NCI-H748 treated with DMSO at 0.1 percent for 48 hours (cell line): ENCODE data around the gene B3GALT5.
"Not testable (repeated sequence)": the region's sequence is repeated elsewhere in the genome, so short reads cannot be mapped to it uniquely, and the experiment has no call there.

Experiments used
- DNase-seq: peaks from one replicate; lab custom pipeline; 2025; lab: John Stamatoyannopoulos, UW

The B3GALT5 gene, protein sequence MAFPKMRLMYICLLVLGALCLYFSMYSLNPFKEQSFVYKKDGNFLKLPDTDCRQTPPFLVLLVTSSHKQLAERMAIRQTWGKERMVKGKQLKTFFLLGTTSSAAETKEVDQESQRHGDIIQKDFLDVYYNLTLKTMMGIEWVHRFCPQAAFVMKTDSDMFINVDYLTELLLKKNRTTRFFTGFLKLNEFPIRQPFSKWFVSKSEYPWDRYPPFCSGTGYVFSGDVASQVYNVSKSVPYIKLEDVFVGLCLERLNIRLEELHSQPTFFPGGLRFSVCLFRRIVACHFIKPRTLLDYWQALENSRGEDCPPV

DNA sequence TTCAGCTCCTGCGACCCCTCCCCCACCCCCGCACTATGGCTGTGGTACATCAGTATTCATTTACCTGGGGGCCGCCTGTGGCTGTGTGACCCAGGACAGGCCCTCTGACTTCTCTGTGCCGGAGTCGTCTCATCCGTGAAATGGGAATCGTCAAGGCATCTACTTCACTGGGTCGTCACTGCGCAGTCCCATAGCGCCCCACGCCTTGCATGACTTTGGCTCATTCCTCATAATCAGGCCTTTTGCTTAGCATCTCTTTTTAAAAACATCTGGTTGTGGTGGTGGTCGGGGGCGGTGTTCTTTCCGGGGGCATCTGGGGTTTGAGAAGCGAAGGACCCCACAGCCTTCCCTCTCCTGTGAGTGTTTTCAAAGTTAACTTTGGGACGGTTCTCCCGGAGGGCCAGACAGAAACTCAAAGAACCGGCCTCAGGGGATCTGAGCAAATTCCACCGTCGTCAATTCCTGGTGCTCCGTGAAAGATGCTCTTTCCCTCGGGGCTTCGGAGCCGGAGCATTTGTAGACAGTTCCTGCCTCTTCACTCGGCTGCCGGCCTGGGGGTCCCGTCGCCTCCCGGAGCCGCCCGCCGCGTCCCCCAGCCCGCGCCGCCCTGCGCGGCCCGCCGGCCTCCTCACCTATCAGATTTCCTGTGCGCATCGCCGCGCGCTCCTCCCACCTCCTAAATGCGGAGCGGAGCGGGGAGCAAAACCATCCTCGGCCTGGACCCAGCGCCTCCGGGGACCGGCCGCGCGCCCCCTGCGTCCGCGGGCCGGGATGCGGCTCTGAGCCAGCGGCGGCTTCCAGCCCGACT lies at the start of gene B3GALT5:
Gene B3GALT5 (plus strand): TSS at position 708 of the 808 bp plus-strand sequence. CDS start 47,620 bp downstream, outside the sequence.
- DNase-seq = no peak

DNA sequence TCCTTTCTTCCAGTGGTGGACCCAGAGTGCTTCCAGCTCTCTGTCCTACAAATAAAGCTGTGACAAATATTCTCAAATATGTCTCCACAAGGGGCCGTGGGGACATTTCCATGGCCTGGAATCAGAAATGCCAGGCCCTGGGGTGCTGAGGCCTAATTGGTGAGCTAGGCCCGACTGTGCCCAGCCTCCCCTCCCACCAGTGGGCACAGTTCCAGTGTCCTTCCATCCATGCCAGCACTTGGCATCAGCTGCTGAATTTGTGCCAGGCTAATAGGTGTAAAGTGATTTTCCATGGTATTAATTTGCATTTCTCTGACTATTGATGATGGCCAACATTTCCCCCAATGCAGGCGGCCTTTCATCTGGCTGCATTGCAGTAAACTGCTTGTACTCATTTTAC lies 48.5 kb upstream of the B3GALT5 start:
- DNase-seq = no peak

DNA sequence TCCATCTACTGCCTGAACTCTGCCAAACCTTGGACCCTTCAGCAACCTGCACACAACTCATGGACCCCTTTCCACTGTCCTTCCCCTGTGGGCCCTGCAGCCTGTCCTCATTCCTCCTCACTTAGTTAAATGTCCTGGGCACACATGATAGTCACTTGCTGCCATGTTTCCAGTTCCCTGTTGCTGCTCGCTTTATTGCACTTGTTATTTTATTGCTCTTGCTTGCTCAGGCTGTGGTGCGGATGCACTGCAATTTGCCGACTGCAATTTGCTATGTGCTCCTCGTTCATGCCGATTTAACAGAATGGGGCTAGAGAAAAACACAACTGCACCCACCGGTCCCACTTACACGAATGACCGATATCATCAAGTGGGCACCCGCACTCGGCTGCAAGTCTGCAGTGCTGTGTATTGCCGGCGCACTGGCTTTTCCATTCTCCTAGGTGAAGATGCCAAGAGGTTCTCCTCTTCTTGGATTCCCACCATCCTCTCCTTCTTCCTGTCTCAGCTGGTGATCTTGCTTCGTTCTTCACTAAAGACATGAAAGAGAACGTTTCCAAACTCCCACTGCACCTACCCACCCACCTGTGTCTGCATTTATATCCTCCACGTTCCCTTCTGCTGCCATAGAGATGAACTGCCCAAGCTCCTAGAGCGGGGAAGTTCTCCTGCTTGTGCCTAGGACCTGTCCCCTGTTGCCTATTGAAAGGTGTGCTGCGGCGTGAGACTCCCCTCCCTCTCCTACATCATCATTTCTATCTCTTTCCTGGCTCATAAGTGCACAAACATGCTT lies 45.4 kb upstream of the B3GALT5 start:
- DNase-seq = no peak

DNA sequence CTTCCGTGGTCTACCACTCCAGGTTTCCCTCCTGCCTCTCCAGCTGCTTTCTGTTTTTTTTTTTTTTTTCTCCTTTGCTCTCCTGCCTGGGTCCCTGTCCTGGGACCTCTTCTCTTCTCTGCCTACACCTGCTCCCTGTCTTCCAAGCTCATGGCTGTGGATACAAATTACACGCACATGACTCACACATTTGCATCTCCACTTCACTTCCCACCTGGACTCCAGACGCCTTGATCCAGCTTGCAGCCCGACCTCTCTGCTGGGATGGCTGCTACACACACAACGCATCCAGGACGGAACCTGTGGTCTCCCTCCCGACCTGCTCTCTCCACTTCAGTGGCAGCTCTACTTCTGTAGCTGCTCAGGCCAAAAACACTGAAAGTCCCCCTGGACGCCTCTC lies 44.4 kb upstream of the B3GALT5 start:
- no peak for DNase-seq

DNA sequence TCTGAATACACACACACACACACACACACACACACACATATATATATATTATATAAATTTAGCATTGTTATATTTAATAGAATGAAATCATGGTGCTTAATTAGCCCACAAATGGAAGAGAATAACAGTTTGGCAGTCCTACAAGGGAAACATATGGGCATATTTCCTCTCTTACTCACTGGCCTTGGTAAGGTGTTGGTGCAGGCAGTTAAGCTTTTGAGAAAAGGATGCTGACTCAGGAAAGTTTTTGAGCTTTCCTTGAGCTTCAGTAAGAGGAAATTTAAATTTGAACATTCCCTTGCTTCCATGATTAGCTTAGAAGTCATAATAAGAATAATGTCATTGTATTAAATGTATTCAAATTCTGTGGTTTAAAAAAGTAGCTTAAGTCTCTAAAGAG lies 37.0 kb upstream of the B3GALT5 start:
- DNase-seq = no peak

DNA sequence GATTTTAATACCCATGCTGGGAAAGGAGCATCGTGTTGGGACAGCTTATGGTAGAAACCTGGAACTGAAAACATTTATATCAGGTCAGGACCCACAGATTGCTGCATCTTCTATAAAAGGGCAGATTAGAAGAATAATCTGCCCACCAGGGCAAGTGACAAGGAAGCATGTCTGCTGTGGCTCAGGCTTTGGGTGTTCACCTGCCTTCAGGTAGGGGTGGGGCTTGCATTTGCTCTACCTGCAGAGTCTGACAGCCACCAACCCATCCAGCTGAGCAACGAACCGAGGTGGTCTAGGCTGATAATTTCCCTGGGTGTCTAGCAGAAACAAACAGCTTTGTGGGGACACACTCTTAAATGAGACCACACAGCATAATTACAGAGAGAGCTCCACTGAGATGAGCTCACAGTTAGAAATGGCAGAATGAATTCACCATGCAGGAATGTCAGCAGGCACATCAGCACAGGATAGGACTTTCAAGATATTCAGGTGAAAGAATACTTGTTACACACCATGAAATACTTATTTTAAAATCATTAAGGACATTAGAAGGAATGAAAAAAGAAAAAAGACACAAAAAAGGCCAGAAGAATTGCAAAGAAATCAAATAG lies 36.1 kb upstream of the B3GALT5 start:
- no peak for DNase-seq

DNA sequence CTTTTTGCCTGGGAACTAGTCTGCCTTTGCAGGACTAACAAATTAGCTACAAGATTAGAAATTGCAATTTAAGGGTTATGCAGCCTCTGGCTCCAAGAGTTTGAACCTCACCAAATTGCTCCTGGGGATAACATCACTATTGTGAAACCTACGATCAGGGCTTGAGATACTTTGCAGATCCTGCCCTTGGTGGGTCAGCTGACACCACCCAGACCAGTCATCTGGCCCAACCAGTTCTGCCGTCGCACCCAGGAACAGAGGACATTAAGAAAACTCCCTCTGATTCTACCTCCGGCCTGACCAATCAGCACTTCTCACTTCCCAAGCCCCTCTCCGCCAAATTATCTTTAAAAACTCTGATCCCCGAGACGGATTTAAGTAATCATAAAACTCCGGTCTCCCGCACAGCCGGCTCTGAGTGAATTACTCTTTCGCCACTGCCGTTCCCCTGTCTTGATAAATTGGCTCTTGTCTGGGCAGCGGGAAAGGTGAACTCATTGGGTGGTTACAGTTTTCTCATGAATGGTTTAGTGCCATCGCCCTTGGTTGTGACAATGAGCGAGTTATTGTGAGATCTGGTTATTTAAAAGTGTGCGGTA lies 32.9 kb upstream of the B3GALT5 start:
- no peak for DNase-seq

DNA sequence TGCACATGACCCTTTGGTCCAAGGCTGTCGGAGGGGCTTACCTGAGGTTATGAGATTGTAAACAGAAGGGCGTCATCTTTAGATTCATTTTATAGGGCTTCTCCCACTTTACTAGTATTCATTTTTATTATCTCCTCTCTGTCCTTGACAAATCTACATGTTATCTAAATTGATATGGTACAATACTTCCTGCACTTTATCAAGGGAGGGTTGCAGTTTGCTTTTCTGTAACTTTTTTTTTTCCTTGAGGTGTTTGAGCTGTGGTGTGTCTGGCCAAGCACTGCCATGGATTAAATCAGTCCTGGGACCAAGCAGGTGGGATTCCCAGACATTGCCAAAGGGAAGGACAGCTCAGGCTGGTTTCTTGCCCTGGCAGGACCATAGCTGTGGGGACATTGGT lies 32.0 kb upstream of the B3GALT5 start:
- DNase-seq = no peak

DNA sequence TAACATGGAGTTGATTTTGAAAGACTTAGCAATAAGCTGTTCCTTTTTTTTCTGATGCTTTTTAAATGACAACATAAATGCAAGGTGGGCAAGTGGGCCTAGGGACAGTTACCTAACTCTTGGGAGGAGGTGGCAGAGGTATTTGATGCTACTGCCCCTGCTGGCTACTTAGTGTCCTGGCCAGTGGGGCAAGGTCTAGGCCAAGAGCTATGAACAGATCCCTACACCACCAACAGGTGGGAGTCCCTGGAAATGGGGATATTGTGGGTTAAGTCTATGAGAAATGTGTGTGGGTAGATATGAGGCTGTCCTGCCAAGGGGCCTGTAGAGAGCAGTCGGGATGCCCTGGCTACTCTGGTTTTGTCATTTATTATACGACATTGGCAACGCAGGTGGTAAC lies 31.3 kb upstream of the B3GALT5 start:
- no peak for DNase-seq

DNA sequence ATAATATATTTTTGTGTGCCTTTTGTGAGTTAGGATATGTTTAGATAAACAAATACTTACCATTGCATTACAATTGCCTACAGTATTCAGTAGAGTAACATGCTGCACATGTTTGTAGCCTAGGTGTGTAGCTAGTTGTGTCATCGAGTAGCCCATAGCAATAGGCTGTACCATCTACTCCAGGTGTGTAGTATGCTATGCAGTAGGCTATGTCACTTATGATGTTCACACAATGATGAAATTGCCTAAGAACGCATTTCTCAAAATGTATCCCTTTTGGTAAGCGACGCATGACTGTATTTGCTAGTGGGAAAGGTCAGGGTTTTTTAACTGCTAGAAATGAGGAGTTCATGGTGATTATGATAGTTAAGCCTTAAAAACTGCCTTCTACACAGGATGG lies 30.0 kb upstream of the B3GALT5 start:
- DNase-seq = no peak

DNA sequence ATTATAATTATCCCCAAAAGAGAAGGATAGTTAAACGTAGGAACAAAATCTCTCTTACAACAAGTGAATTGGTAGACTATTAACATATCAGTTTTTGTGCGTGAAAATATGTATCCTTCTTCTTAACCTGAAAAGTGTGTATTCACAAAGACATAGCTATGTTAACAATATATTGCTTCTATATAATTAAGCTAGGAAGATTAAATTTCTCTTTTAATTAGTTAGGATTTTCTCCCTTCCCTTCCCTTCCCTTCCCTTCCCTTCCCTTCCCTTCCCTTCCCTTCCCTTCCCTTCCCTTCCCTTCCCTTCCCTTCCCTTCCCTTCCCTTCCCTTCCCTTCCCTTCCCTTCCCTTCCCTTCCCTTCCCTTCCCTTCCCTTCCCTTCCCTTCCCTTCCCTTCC lies 29.2 kb upstream of the B3GALT5 start:
- not testable (repeated sequence) for DNase-seq

DNA sequence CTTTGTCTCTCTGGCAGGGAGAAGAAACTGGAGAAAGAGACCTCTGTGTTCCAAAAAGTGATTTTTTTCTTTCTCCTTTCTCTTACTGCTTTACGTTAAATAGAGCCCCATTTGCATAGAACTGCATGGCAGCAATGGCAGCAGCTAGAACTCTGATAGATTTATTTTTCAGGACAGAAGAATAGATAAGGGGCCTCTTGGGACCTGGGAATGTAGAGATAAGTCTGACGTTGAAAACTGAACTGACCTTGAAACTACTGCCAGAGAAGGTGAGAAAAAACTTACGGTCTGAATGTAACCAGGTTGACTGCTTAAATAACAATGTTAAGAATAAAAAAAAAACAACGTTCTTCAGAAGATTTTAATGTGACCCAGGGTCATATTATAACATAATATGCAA lies 25.4 kb upstream of the B3GALT5 start:
- no peak for DNase-seq

DNA sequence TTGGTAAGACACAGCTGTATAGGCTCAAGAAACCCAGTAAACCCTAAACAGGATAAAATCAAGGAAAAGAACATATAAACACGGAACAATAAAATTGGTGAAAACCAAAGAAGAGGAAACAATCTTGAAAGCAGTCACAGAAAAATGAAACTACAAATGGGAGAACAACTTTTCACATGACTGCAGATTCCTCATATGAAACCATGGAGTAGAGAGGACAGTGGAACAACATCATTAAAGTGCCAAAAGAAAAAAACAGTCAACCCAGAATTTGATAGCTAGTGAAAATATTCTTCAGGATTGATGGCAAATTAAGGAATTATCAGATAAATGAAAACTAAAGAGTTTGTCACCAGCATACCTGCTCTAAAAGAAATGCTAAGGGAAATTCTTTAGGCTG lies 23.9 kb upstream of the B3GALT5 start:
- DNase-seq = no peak

DNA sequence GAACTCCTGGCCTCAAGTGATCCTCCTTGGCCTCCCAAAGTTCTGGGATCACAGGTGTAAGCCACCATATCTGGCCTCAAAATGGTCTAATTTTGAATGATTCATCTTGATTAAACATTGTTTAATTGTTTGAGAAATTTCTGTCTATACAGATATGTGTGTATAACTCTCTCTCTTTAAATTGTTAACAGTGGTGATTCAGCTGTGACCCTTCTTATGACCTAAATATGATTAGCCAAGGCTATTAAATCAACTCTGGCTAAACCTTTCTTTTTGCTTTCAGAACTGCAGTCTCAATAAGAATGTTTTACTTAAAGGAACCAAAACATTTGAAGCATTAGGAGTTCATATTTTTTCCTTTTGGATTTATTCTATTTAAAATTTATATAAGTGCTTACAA lies 19.2 kb upstream of the B3GALT5 start:
- no peak for DNase-seq

DNA sequence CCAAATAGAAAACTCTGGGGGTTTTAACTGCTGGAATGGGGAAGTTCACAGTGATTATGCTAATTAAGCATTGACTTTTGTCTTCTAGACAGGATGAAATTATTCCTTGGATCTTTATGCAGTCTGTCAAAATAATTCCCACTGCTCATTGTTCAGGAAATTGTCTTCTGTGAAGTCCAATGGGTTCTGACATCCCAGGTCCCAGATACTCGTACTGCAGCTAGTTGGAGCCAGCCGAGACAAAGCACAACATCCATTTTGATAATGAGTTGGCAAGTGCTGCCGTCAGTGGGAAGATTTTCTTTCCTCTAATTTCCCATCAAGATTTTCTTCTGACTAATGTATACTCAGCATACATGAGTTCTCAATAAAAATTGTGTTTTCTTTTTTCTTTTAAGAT lies 17.3 kb upstream of the B3GALT5 start:
- no peak for DNase-seq

DNA sequence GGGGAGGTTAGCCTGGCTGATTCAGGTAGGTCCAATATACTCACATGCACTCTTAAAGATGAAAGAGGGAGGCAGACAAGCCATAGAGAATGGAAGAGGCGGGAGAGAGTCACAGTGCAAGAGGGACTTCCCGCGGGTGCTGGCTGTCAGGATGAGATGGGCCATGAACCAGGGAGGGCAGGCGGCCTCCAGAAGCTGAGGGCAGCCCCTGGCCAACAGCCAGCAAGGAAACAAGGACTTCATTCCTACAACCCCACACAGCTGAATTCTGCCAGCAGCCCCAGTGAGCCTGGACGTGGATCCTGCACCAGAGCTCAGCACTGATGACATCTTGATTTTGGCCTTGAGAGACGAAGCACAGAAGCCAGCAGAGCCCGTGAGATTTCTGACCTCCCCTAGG lies 15.1 kb upstream of the B3GALT5 start:
- no peak for DNase-seq

DNA sequence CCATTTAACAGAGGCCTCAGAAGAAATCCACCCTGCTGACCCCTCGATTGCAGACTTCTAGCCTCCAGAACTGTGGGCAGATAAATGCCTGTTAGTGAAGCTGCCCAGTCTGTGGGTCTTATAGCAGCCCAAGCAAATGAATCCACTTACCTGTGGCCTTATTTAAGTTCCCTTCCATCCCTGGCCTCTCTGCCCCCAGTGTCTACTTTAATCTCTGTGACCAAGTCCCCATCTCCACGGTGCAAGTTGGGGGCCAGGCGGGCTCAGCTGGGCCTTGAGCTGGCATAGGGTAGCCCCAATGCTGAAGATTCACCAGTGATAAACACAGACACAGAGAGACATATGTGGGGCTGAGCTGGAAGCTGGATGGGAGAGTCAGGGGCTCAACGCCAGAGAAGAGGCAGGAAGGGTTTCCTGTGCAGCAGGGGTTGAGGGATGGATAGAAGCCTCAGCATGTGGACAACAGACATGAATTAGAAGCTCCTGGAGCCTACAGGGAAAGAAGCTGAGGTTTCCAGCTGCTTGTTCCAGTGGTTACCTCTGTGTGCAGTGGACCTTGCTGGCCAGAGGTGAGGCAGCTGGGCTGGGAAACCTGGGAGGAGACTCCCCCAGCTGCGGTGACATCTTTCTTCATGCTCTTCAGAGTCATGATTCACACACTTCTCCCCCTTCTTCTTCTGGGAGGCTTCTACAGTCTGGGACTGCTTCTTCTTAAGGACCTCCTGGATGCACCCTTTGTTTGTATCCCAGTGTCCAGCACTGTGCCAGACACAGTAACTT lies 13.4 kb upstream of the B3GALT5 start:
- no peak for DNase-seq

DNA sequence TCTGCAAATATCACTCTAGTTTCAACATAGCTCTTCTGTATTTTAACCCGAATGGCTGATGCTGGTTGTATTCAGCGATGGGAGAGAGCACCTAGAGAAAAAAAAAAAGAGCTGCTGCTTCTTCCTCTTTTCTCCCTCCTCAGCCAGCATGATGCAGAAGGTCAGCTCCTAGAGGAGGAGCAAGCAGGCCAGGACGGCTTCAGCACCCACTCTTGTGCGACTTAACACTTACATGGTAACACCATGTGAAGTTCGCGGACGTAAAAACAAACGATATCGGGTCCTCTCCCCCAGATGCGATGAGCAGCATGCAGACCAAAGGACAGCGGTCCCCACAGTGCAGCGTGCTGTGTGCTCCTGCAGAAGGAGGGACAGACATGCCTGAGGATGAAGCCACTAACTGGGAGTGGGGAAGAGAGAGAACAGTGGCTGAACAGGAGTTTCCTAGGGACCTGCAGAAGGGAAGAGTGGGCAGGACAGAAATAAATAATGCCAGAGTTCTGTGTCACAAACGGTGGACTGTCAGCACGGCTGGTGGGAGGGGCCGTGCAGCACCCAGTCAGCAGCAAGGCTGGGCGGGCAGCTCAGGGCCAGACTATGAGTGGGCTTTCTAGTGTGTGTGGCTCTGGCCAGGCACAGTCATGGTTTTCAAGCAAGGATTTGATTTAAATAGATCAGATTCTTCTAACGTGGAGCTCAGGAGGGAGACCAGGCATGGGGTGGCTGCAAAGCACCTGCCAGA lies 11.4 kb upstream of the B3GALT5 start:
- no peak for DNase-seq

DNA sequence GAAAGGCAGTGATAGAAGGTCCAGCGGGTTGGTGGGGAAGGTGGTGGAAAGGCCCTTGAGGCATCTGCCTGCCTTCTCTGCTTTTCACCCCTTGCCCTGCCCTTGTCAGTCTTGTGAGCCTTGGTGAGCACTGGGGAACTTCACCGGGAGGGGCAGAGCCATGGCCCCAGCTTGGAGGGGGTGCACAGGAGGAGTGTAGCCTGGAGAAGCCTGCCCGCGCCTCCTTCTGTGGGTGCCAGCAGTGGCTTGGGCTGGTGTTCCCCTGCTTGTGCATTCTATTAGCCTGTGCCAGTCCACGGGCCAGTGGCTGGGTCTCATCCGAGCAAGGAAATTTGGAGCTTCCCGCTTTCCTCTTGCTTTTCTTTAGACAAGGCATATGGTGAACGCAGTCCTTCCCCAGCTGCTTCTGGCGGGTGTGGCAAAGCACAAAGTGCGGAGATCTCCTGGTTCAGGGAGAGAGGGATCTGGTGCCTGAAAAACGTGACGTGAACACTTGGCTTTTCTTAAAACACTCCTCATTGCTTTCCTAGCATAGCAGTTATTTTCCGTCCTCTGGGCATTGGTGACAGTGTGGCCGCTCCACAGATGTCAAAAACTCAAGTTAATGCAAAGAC lies 10.6 kb upstream of the B3GALT5 start:
- DNase-seq = no peak

DNA sequence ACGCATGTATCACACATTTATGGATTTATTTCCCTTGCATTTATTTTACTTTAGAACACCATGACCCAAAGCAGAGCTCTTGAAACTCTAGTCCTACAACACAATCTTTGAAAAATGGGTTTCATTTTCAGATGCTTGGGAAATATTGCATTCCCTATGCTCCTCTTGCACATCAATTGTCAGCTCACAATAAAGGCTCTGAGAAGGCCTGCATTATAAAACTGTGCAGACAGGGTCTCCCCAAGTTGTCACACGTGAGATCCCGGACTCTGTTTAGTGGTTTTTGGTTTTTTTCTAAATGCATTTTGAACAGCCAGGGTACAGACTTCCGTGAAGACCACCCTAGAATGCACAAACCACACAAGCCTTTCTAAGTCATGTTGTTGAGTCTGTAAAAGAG lies 9.9 kb upstream of the B3GALT5 start:
- no peak for DNase-seq
